ENCODE measurements around the gene WDR91.

WDR91 gene

GRCh38 chr7:135197343-135197742 is 14.0 kb downstream of the WDR91 start:
- DNase-seq = no peak

GRCh38 chr7:135195968-135196629 is 15.2 kb downstream of the WDR91 start:
- no peak for DNase-seq

DNA sequence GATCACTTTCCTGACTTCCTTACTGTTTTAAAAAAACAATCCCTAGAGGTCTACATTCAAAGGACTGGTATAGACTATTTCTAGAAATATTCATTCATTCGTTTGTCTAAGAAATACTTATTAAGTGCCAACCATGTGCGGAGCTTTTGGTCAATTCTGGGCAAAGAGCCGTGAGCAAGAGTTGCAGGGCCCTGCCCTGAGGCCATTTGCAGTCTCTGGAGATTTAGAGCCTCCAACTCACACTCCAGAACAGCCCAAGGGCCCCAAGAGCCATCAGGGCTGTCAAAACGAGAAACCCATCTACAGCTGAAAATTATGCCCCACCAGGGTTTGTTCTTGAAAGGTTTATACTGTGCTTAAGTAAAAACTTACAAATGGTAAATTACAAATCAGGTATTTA is 16.2 kb downstream of the WDR91 start:
- DNase-seq = no peak

DNA sequence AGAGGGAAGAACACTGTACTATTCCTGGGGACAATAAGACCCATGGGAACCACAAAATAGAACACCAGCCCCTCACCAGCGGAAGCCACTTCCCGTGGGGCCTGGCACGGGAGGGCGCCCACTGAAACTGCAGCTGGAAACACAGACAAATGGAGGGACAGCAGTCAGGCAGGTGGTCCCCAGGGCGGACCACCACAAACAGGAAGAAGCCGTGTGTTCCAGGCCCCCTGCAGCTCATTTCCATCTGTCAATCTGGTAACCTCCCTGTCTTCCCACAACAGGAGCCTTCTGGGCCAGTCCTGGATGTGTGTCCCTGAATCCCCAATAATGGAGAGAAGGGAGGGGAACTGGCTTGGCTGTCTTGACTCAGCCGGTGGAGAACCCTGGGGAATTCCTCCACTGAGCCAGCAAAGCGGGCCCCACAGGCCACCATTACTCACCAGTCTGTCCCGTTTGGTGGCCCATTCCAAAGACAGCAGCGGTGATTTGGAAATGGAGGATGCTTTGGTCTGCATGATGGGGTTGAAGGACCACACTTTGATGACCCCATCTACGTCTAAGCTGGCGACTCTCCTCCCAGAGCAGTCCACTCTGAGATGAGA is 16.7 kb downstream of the WDR91 start:
- no peak for DNase-seq

GRCh38 chr7:135193615-135194081 is 17.7 kb downstream of the WDR91 start:
- DNase-seq = no peak

DNA sequence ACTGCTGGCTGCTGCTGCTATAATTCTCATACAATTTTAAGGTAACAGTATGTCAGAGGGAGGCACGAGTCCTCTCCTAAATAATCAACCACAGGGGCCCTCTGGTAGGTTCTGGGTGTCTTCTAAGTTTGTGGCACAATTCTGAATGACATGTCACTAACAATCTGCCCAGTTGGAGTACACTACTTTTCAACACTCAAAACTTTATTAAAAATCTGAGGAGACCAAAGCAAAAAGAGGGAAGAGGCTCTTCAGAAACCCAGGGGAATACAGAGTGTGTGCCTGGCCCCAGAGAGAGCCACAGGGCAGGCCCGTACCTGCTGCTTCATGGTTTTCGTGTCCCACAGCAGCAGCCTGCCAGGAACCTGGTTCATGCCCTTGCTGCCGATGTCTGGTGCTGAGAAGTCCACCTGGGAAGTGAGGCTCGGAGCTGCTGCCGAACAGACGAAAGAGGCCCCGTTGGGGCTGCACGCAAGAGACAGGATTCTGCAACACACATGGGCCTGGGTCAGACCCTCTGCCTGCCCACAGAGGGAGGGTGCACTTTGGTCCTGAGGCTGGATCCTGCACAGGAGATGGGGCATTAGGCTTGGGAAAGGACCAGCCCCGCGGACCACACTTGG is 18.3 kb downstream of the WDR91 start:
- no peak for DNase-seq

- DNase-seq = no peak
Observed at GRCh38 chr7:135190703-135191102, 20.6 kb downstream of the WDR91 start.

DNA sequence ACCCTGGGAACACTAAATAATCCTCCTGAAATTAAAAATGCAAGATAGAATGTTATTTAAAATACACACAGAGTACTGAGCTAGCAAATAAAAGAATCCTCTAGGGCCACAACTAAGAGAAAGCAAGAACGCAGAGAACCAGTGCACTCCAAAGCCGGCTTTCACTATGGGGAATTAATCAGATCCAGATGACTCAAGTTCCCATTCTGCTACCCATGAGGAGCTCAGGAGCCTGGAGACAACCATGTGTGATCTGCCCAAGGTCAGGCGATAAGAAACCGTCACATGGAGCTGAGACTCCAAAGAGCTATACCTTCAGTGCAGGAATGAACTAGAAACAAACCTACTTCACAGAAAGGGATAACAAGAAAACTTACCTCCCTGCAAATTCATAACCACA is 21.4 kb downstream of the WDR91 start:
- DNase-seq = no peak

GRCh38 chr7:135189221-135189662 is 22.1 kb downstream of the WDR91 start:
- peak in 1 of 2 experiments; percentile 54 for DNase-seq

GRCh38 chr7:135188298-135188984 is 22.9 kb downstream of the WDR91 start:
- no peak for DNase-seq

DNA sequence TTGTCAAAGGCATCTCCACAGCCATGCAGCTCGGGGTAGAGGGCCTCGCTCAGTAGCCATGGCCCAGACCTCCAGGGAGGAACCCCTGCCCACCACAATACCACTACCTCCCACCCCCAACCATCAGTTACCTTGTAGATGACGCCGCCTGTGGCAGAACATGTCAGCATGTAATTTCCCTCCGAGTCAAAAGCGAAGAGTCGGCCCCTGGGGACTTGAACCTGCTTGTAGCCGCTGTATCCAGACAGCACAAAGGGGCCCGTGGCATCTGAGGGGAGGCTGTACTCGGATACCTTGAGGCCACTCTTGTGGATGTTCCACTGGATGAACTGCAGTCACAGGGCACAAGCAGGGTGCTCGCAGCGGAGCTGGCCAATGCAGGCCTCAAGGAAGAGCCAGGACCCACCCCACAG is 24.5 kb downstream of the WDR91 start:
- DNase-seq = no peak

GRCh38 chr7:135186261-135186540 is 25.1 kb downstream of the WDR91 start:
- DNase-seq = no peak

DNA sequence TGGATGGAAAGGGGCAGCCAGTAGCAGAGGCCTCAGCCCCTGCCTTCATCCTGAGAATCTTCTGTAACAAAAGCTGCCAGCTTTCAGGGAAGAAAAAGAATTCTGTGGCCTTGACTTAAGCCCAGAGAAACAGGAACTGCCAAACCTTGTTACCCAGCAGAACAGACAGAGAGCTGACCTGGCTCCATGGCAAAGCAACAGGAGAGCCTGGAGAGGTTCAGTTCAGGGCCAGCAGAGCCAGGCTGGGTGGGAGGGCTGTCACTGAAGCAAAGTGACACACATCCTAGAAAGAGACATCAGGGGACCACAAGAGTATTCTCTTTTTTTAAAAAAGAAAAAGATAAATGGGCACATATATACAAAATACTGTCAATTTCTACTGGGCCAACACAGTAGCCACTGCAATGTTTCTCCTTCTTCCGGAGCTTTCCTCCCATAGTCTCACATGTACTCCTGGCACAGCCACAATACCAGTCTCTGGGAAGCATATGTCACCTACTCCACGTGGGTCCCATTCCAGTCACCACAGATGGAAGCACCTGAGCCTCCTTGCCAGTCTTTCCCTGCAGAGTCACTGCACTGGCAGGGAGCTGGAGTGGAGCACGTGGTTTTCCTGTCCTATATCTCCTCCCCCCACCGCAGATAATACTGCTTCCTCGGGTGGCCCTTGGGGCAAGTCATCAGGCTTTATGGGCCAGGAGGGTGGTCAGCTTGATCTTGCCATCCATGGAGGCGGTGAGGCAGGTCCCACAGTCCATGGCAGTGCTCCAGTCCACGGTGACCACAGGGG is 25.7 kb downstream of the WDR91 start:
- DNase-seq = peak; percentile 42 to 86

- DNase-seq = no peak
Observed at GRCh38 chr7:135184254-135184841, 27.0 kb downstream of the WDR91 start.

GRCh38 chr7:135183478-135183877 is 27.8 kb downstream of the WDR91 start:
- DNase-seq = no peak

DNA sequence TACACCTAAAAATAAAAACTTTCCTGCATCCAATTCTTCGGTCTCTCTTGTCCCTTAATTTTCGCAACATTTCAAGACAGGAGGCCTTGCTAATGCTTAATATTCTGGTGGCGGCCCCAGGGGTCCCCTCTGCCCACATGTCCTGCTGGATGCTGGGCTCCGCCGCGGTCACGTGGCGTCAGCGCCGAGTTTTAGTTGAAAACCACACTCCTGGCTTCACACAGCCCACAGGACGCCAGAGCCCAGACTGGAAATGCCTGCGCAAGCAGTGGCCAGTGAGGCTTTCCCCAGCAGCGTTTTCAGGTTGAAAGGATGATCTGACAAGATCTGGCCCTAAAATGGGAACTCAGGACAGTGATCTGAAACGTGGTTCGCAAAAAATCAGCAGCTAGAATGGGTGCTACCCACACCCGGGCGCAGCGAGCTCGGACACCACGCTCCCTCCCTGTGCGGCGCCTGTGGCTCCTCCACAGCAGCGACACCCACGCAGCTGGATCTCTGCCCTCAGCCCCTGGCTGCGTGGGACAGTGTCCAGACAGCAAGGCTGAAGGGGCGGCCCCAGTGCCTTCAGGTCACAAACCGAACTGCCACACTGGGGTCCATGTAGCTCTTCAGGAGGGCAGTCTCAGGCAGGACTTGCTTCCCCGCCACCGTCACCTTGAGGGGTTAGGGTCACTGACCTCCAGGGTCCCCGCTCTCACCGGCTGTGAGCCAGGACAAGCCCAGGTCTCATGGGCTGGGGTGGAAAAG is 29.2 kb downstream of the WDR91 start:
- DNase-seq = no peak

DNA sequence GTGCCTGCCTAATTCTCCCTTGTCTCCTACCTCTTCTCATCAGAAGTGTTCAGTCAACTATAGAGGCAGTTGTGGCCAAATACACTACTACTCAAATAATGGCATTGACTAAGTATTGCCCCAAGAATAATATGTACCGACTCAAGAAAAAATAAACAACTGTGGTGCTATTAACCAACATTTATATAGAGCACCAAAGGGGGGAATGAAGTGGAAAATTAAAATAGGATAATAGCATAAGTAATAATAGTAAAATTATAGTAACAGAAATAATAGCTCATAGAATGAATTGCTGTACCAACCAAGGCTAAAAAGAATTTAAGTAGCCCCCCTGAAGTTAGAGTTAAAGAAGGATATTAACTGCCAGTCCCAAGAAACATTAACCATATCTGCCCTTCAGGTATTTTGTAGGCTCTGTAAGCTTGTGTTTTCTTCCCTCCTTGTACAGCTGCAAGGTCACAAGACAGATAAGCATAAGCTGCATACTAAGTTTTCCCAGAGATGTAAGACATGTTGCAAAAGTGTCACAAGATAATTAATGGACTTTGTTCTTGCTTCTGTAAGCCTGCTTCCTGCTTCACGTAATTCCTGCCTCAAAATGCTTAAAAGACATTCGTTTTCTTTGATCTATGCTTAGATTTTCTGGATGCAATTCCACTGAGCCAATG is 29.9 kb downstream of the WDR91 start:
- no peak for DNase-seq

GRCh38 chr7:135180122-135180521 is 31.2 kb downstream of the WDR91 start:
- no peak for DNase-seq

DNA sequence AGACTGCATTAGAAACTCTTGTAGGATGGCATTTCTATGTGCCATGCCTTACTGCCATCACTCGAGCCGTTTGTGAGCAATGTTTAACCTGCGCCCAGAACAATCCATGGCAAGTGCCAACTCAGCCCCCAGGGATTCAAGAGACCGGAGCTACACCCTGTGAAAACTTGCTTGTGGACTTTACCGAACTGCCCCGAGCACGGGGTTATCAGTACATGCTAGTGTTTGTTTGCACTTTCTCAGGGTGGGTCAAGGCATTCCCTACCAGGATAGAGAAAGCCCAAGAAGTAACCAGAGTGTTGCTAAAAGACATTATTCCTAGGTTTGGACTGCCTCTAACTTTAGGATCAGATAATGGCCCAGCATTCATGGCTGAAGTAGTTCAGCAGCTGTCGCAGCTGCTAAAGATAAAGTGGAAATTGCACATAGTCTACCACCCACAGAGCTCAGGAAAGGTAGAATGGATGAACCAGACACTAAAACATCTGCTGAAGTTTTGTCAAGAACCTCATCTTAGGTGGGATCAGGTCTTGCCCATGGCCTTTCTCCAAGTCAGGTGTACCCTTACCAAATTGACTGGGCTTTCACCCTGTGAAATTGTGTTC is 31.9 kb downstream of the WDR91 start:
- no peak for DNase-seq

DNA sequence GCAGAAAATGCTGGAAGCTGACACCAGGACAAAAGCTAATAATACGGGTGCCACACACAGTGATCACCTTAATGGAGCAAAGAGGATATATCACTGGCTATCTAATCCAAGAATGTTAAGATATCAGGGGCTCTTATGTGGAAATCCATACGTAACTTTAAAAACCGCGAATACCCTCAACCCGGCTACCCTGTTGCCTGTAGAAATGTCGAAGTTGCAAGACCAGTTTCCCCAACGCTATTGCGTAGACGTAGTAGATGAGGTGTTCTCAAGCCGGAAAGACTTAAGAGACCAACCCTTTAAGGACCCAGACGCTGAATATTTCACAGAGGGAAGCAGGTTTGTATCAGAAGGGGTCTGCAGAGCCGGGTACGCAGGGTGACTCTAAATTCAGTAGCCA is 33.0 kb downstream of the WDR91 start:
- DNase-seq = no peak
